Dermis blood vessel endothelial cell (primary cell): ENCODE data around the gene NPC2. TPM values are rescaled to one million over a fixed set of nuclear protein-coding genes. Genes with fewer than 3 reads are reported as not detected.

Experiments
- DNase-seq: peaks from one replicate; pipeline ENCODE4 v3.0.0; 2010
- total RNA-seq: library from RNA; depleted of rRNA; stranded (reverse); fragments of >200 nt; gene quantifications from 2 replicates; pipeline ENCODE4 v1.2.3, GENCODE V29; 2014

The NPC2 gene
- total RNA-seq, 1 donor from 2014 or later: 322 TPM

- DNase-seq: no peak
Observed at GRCh38 chr14:74518221-74518620, 25.1 kb upstream of the NPC2 start.

- no peak for DNase-seq
Observed at GRCh38 chr14:74517731-74518130, 24.6 kb upstream of the NPC2 start.

GRCh38 chr14:74516451-74517160, 23.5 kb upstream of the NPC2 start:
- peak; percentile 27 for DNase-seq

- DNase-seq: no peak
Observed at GRCh38 chr14:74515891-74516412, 22.8 kb upstream of the NPC2 start.

- no peak for DNase-seq
Observed at GRCh38 chr14:74514471-74514941, 21.4 kb upstream of the NPC2 start.

GRCh38 chr14:74511966-74512830, 19.1 kb upstream of the NPC2 start:
- DNase-seq: no peak

- DNase-seq: peak; percentile 29
Observed at GRCh38 chr14:74510959-74511409, 17.9 kb upstream of the NPC2 start.

- DNase-seq: no peak
Observed at GRCh38 chr14:74510223-74510931, 17.3 kb upstream of the NPC2 start.

- DNase-seq: no peak
Observed at GRCh38 chr14:74509587-74510222, 16.6 kb upstream of the NPC2 start.

GRCh38 chr14:74508844-74509428, 15.8 kb upstream of the NPC2 start:
- DNase-seq: no peak

GRCh38 chr14:74508292-74508731, 15.2 kb upstream of the NPC2 start:
- DNase-seq: peak; percentile 35

GRCh38 chr14:74507840-74508239, 14.7 kb upstream of the NPC2 start:
- DNase-seq: no peak

- DNase-seq: no peak
Observed at GRCh38 chr14:74507085-74507484, 14.0 kb upstream of the NPC2 start.

- DNase-seq: no peak
Observed at GRCh38 chr14:74506411-74506851, 13.3 kb upstream of the NPC2 start.

GRCh38 chr14:74505831-74506230, 12.7 kb upstream of the NPC2 start:
- no peak for DNase-seq

GRCh38 chr14:74504874-74505720, 12.0 kb upstream of the NPC2 start:
- no peak for DNase-seq

- no peak for DNase-seq
Observed at GRCh38 chr14:74504412-74504811, 11.3 kb upstream of the NPC2 start.

GRCh38 chr14:74503938-74504335, 10.8 kb upstream of the NPC2 start:
- DNase-seq: no peak

GRCh38 chr14:74503291-74503937, 10.3 kb upstream of the NPC2 start:
- DNase-seq: no peak
